H54 (cell line): ENCODE results near the gene SERTM1.
A peak's percentile ranks its signal among the peaks of the same experiment; 100 is the strongest.

Experiments used
- DNase-seq: peaks from one replicate; pipeline ENCODE4 v3.0.0; 2011; ENCODE audit warnings: low spot score, mixed read lengths; ENCODE audit not compliant: insufficient read length
- FAIRE-seq: peaks from 3 replicates; lab custom pipeline; 2011; peaks lifted over from hg19 to GRCh38; lab: Jason Lieb, UNC
- POLR2A ChIP-seq: IDR thresholded peaks from 2 replicates; pipeline ENCODE4 v1.6.1; 2011; ENCODE audit warnings: low read depth, mild to moderate bottlenecking, low read length

The SERTM1 gene

GRCh38 chr13:36724141-36724540, 50.3 kb downstream of the SERTM1 start:
- no peak for TF ChIP-seq POLR2A
- FAIRE-seq: no peak
- no peak for DNase-seq

GRCh38 chr13:36725936-36726335, 52.1 kb downstream of the SERTM1 start:
- DNase-seq (no peak), FAIRE-seq (no peak)
- no peak for TF ChIP-seq POLR2A

GRCh38 chr13:36728006-36728405, 54.2 kb downstream of the SERTM1 start:
- no peak for TF ChIP-seq POLR2A
- FAIRE-seq (no peak), DNase-seq (no peak)

GRCh38 chr13:36736119-36736726, 62.4 kb downstream of the SERTM1 start:
- no peak for FAIRE-seq
- peak; percentile 5 for DNase-seq
- no peak for TF ChIP-seq POLR2A

- no peak for FAIRE-seq
- no peak for TF ChIP-seq POLR2A
- DNase-seq: no peak
Observed at GRCh38 chr13:36737524-36738083, 63.8 kb downstream of the SERTM1 start.

GRCh38 chr13:36745436-36745835, 71.6 kb downstream of the SERTM1 start:
- DNase-seq (no peak), FAIRE-seq (no peak)
- no peak for TF ChIP-seq POLR2A

GRCh38 chr13:36746051-36746450, 72.2 kb downstream of the SERTM1 start:
- FAIRE-seq: no peak
- no peak for TF ChIP-seq POLR2A

More at GRCh38 chr13:36746051-36746450, 72.2 kb downstream of the SERTM1 start:
- no peak for DNase-seq
